ENCODE measurements around the gene NFKBIE.

Gene NFKBIE

GRCh38 chr6:44275749-44276648, 10.6 kb upstream of the NFKBIE start:
- DNase-seq: no peak
- in situ Hi-C loops (cut with MboI; ENCODE audit: low pct_unique_long_range_greater_than_20kb, low sequenced_read_pairs): no loop called here

GRCh38 chr6:44275271-44275748, 10.0 kb upstream of the NFKBIE start:
- in situ Hi-C loops (cut with MboI; ENCODE audit: low pct_unique_long_range_greater_than_20kb, low sequenced_read_pairs): no loop called here
- no peak for DNase-seq

- no peak for DNase-seq
- in situ Hi-C loops (cut with MboI; ENCODE audit: low pct_unique_long_range_greater_than_20kb, low sequenced_read_pairs): no loop called here
Observed at GRCh38 chr6:44273617-44274016, 8.3 kb upstream of the NFKBIE start.

- in situ Hi-C loops (cut with MboI; ENCODE audit: low pct_unique_long_range_greater_than_20kb, low sequenced_read_pairs): no loop called here
- no peak for DNase-seq
Observed at GRCh38 chr6:44272999-44273566, 7.7 kb upstream of the NFKBIE start.

GRCh38 chr6:44272529-44272928, 7.2 kb upstream of the NFKBIE start:
- in situ Hi-C loops (cut with MboI; ENCODE audit: low pct_unique_long_range_greater_than_20kb, low sequenced_read_pairs): no loop called here
- no peak for DNase-seq

- no peak for DNase-seq
- in situ Hi-C loops (cut with MboI; ENCODE audit: low pct_unique_long_range_greater_than_20kb, low sequenced_read_pairs): no loop called here
Observed at GRCh38 chr6:44271914-44272313, 6.6 kb upstream of the NFKBIE start.

- in situ Hi-C loops (cut with MboI; ENCODE audit: low pct_unique_long_range_greater_than_20kb, low sequenced_read_pairs): no loop called here
Observed at GRCh38 chr6:44271406-44271723, 6.0 kb upstream of the NFKBIE start.

GRCh38 chr6:44270526-44271405, 5.4 kb upstream of the NFKBIE start:
- in situ Hi-C loops (cut with MboI; ENCODE audit: low pct_unique_long_range_greater_than_20kb, low sequenced_read_pairs): no loop called here
- DNase-seq: no peak

More at GRCh38 chr6:44271406-44271723, 6.0 kb upstream of the NFKBIE start:
- no peak for DNase-seq

GRCh38 chr6:44269921-44270525, 4.7 kb upstream of the NFKBIE start, which contains the start of gene TMEM151B:
TSS of gene TMEM151B (plus strand) at chr6:44270450. CDS start at chr6:44270743, 293 bp downstream.
- in situ Hi-C loops (cut with MboI; ENCODE audit: low pct_unique_long_range_greater_than_20kb, low sequenced_read_pairs): no loop called here
- no peak for DNase-seq

- no peak for DNase-seq
- in situ Hi-C loops (cut with MboI; ENCODE audit: low pct_unique_long_range_greater_than_20kb, low sequenced_read_pairs): no loop called here
Observed at GRCh38 chr6:44269178-44269920, 4.0 kb upstream of the NFKBIE start.

- in situ Hi-C loops (cut with MboI; ENCODE audit: low pct_unique_long_range_greater_than_20kb, low sequenced_read_pairs): no loop called here
- peak; percentile 78 for DNase-seq
Observed at GRCh38 chr6:44268095-44268628, 2.8 kb upstream of the NFKBIE start.

- DNase-seq: no peak
- in situ Hi-C loops (cut with MboI; ENCODE audit: low pct_unique_long_range_greater_than_20kb, low sequenced_read_pairs): no loop called here
Observed at GRCh38 chr6:44267252-44267651, 1.9 kb upstream of the NFKBIE start.

- DNase-seq: no peak
- in situ Hi-C loops (cut with MboI; ENCODE audit: low pct_unique_long_range_greater_than_20kb, low sequenced_read_pairs): no loop called here
Observed at GRCh38 chr6:44266347-44266746, 996 bp upstream of the NFKBIE start.

- in situ Hi-C loops (cut with MboI; ENCODE audit: low pct_unique_long_range_greater_than_20kb, low sequenced_read_pairs): no loop called here
- DNase-seq: no peak
Observed at GRCh38 chr6:44265722-44266233, 427 bp upstream of the NFKBIE start.

GRCh38 chr6:44264154-44265006, 971 bp downstream of the NFKBIE start:
- peak; percentile 92 for DNase-seq
- in situ Hi-C loops (cut with MboI; ENCODE audit: low pct_unique_long_range_greater_than_20kb, low sequenced_read_pairs): no loop called here

GRCh38 chr6:44263354-44264100, 1.8 kb downstream of the NFKBIE start:
- in situ Hi-C loops (cut with MboI; ENCODE audit: low pct_unique_long_range_greater_than_20kb, low sequenced_read_pairs): no loop called here

More at GRCh38 chr6:44263354-44264100, 1.8 kb downstream of the NFKBIE start:
- DNase-seq: peak; percentile 57
